Activated CD4-positive, alpha-beta memory T cell treated with anti-CD3 and anti-CD28 coated beads, Interleukin-2, amount 10 ng/mL, durations not matched to agents 7 days and 5 days (primary cell): Measurements from ENCODE around the gene EFCAB6. TPM values are rescaled to one million over a fixed set of nuclear protein-coding genes. Genes with fewer than 3 reads are reported as not detected.

Experiments
- CTCF ChIA-PET: fragments of 350-600 bp; sonication (Branson Sonifier 250); formaldehyde crosslinking; loops from one replicate; lab custom pipeline; 2021; ENCODE audit warnings: antibody characterized with exemption, inconsistent platforms; lab: Charles Lee
- POLR2A ChIA-PET: fragments of 350-600 bp; sonication (Branson Sonifier 250); formaldehyde crosslinking; loops from one replicate; lab custom pipeline; 2021; ENCODE audit warnings: antibody characterized with exemption; lab: Charles Lee
- DNase-seq: peaks from one replicate; pipeline ENCODE4 v3.0.0-alpha.2; 2020
- H3K27ac Mint-ChIP-seq: one replicate; pipeline ENCODE4 v1.8.0; 2021; ENCODE audit warnings: mild to moderate bottlenecking, mixed read lengths
- H3K27me3 Mint-ChIP-seq: one replicate; pipeline ENCODE4 v1.8.0; 2021; ENCODE audit warnings: mixed read lengths
- H3K36me3 Mint-ChIP-seq: one replicate; pipeline ENCODE4 v1.8.0; 2021; ENCODE audit warnings: low read depth, mixed read lengths
- H3K4me1 Mint-ChIP-seq: one replicate; pipeline ENCODE4 v1.8.0; 2021; ENCODE audit warnings: mixed read lengths
- H3K4me3 Mint-ChIP-seq: one replicate; pipeline ENCODE4 v1.8.0; 2021; ENCODE audit warnings: mild to moderate bottlenecking, mixed read lengths
- H3K9me3 Mint-ChIP-seq: one replicate; pipeline ENCODE4 v1.8.0; 2021; ENCODE audit warnings: mixed read lengths
- total RNA-seq, 2 experiments: library from RNA; stranded (reverse); gene quantifications; one replicate each; pipeline ENCODE4 v1.2.3, GENCODE V29; 2021

Gene EFCAB6
- total RNA-seq, 2 experiments from 2014 or later = 0.18 TPM; not detected in 1

DNA sequence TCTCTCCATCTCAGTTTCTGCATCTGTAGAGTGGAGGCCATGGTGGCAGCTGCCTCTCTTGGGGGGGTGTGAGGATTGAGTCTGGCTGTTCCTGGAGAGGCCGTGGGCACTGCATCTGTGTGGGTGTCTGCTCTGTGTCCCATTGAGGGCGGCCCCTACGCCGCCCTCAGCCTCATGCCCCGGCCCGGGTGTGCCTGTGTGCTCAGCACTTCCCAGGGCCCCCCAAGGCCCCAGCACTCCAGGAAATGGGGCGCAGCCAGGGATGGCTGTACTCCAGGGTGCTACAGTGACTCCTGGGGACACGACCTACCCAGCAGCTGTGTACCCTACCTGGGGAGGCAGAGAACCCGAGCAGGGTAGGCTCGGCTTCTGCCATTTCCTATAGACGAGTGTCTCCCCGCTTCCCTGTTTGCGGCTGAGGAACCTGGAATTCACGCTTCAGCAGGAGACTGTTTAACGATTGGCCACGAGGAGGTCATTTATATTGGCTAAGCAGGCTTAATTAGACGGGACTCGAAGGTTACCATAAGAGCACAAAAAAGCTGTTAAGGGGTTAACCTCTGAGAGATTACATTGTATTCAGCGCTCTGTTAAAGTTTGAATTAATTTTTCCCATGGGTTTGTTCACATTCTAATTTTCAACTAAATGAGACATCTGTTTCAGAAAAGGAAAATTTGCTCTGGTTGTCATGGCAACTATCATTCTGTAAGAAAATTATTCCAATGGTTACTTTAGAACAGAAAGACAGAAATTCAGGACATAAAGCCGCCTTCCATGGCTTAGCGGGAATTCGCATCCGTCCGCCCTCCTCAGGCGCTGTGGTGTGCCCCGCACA is 323.9 kb downstream of the EFCAB6 start:
- H3K27ac Mint-ChIP-seq = no peak overlapping the region
- H3K9me3 Mint-ChIP-seq = peaks cover 7% of the 10 kb centered on the region
- DNase-seq = no peak
- no peaks in the 10 kb centered on the region for H3K27me3 Mint-ChIP-seq
- H3K36me3 Mint-ChIP-seq = no peaks in the 10 kb centered on the region
- ChIA-PET CTCF (no interaction called here), POLR2A (no interaction called here)
- no peaks in the 10 kb centered on the region for H3K4me1 Mint-ChIP-seq
- no peak overlapping the region for H3K4me3 Mint-ChIP-seq

DNA sequence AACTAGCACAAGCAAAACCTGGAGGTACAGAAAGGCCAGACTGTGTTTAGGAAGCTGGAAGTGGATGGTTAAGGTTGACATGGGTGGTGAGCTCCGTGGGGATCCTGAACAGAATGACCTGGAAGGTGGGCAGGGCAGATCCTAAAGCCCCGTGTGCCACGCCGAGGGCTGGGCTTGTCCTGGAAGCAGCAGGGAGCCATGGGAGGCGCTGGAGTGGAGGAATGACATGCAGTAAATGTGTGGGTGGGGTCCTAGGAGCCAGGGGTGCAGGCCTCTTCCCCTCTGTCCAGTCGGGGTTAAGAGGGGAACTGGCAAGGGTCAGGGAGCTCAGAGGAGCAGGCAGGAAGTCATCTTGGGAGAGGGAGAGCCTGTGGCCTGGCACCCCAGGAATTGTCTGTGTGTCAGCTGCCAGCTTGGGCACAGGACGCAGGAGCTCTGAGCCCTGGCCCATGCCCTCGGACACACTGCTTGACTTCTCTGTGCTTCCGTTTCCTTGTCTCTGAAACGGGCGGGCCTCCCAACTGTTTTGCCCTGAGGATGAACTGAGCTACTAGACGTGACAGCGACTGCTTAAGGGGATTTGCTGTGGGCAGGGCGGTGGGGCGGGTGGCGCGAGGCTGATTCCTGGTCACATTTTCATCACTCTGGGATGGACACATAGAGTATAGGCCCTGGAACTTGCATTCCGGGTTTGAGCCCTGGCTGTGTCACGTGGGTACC is 324.6 kb downstream of the EFCAB6 start:
- ChIA-PET CTCF (no interaction called here), POLR2A (no interaction called here)
- DNase-seq = no peak
- Mint-ChIP-seq H3K4me1 (no peaks in the 10 kb centered on the region), H3K4me3 (no peak overlapping the region), H3K36me3 (no peaks in the 10 kb centered on the region), H3K27ac (no peak overlapping the region), H3K9me3 (peaks cover 7% of the 10 kb centered on the region), H3K27me3 (no peaks in the 10 kb centered on the region)

DNA sequence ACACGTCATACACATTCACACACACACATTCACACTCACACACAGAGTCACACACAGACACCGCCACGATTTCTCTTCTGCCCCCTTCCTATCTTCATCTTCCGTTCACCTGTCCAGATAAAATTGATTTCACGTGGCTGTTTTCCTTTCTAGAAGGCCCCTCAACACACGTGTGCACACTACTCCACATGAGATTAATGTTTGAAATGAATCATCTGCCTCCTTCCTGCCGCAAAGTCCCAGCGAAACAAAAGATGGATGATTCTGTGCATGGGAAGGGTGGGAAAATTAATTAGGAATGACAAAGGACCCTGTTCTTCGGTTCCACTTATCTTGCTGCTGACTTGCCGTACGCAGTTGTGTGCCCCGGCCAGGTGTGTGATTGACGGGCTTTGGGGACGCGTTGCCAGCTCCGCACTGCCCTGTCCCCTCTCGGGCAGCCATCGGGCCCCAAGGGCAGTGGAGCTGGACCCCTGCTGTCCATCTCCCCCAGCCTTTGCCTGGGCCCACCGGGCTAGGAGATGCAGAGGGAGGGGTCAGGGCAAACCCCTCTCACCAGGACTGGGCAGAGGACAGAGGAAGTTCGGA is 326.5 kb downstream of the EFCAB6 start:
- CTCF ChIA-PET = no interaction called here
- Mint-ChIP-seq H3K4me1 (peaks cover 5% of the 10 kb centered on the region), H3K27ac (no peak overlapping the region), H3K27me3 (no peaks in the 10 kb centered on the region), H3K4me3 (no peak overlapping the region), H3K36me3 (no peaks in the 10 kb centered on the region), H3K9me3 (no peaks in the 10 kb centered on the region)
- no peak for DNase-seq
- POLR2A ChIA-PET = no interaction called here

DNA sequence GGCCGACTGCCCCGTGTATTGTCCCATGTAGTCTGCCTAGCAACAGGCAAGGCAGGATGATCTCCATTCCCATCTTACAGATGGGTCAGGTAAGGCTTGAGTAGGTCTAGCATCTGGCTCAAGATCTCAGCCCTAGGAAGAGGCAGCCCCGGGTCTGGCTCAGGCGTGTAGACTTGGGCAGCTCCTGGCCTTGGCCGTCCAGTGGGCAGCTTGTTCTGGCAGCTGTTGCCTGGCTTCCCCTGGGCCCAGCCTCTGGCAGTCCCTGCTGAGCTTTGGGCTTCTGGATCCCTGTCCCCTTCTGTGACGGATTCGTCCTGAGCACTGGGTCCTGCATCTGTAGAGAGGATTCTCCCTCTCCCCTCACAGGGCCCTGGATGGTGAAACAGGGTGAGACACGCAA is 327.9 kb downstream of the EFCAB6 start:
- no peak for DNase-seq
- ChIA-PET CTCF (no interaction called here), POLR2A (no interaction called here)
- Mint-ChIP-seq H3K27me3 (no peaks in the 10 kb centered on the region), H3K4me3 (no peak overlapping the region), H3K27ac (no peak overlapping the region), H3K36me3 (no peaks in the 10 kb centered on the region), H3K4me1 (peaks cover 5% of the 10 kb centered on the region), H3K9me3 (no peaks in the 10 kb centered on the region)

DNA sequence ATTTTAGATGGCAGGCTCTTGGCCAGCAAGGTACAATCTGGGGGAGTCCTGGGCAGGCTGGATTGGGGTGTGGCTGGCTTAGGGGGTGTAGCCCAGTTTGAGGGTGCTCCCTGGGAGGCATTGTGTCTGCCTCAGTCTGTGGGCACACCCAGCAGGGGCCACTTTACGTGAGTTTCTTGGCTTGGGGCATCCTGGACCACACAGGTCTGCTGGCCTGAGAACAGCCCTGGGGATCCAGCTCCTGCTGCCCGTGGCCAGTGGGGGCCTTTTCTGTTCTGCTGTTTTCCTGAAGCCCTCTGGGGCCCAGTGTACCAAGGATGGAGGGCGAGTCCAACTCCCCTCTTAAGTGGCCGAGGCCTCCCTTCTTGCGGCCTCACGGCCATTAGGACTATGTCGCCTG is 328.4 kb downstream of the EFCAB6 start:
- H3K27me3 Mint-ChIP-seq = no peaks in the 10 kb centered on the region
- CTCF ChIA-PET = no interaction called here
- no peaks in the 10 kb centered on the region for H3K9me3 Mint-ChIP-seq
- H3K4me3 Mint-ChIP-seq = no peak overlapping the region
- no peaks in the 10 kb centered on the region for H3K36me3 Mint-ChIP-seq
- no peak for DNase-seq
- POLR2A ChIA-PET = no interaction called here
- H3K27ac Mint-ChIP-seq = no peak overlapping the region
- peaks cover 5% of the 10 kb centered on the region for H3K4me1 Mint-ChIP-seq

DNA sequence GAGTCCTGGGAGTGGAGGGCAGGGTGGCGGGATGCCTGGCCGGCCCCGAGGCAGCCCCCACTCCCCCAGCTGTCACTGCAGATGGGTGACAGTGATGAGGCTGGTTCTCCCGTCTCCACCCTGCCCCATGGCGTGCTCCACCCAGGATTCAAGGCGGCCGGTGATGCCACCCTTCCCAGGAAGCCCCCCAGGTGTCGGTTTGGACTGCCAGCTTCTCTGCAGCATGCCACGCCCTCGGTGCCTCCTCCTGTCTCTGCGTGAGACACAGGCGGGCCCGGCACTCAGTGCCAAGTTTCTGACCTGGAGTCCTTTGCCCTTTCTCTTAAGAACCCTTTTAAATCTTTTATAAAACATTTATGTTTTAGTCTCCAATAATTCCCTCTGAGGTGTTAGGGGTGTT is 328.8 kb downstream of the EFCAB6 start:
- POLR2A ChIA-PET = no interaction called here
- H3K4me1 Mint-ChIP-seq = peaks cover 5% of the 10 kb centered on the region
- no peaks in the 10 kb centered on the region for H3K36me3 Mint-ChIP-seq
- no peak overlapping the region for H3K4me3 Mint-ChIP-seq
- CTCF ChIA-PET = no interaction called here
- H3K27me3 Mint-ChIP-seq = no peaks in the 10 kb centered on the region
- H3K27ac Mint-ChIP-seq = no peak overlapping the region
- no peaks in the 10 kb centered on the region for H3K9me3 Mint-ChIP-seq
- no peak for DNase-seq

DNA sequence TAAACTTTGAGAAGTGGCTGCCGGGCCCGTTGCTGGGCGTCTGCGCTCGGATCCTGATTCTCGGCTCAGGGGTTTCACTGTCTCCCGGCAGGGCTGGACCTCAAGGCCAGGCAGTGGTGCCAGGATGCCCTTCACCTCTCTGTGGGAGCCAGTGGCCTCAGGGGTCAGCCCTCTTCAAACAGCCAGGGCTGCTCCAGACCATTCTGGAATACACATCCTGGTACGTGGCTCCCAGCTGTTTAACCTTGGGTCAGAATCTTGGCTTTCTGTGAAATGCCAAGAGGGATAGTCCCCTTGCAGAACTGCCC is 329.8 kb downstream of the EFCAB6 start:
- Mint-ChIP-seq H3K9me3 (no peaks in the 10 kb centered on the region), H3K27me3 (no peaks in the 10 kb centered on the region), H3K36me3 (no peaks in the 10 kb centered on the region), H3K27ac (no peak overlapping the region), H3K4me3 (no peak overlapping the region), H3K4me1 (peaks cover 5% of the 10 kb centered on the region)
- DNase-seq = no peak
- POLR2A ChIA-PET = no interaction called here
- CTCF ChIA-PET = no interaction called here

DNA sequence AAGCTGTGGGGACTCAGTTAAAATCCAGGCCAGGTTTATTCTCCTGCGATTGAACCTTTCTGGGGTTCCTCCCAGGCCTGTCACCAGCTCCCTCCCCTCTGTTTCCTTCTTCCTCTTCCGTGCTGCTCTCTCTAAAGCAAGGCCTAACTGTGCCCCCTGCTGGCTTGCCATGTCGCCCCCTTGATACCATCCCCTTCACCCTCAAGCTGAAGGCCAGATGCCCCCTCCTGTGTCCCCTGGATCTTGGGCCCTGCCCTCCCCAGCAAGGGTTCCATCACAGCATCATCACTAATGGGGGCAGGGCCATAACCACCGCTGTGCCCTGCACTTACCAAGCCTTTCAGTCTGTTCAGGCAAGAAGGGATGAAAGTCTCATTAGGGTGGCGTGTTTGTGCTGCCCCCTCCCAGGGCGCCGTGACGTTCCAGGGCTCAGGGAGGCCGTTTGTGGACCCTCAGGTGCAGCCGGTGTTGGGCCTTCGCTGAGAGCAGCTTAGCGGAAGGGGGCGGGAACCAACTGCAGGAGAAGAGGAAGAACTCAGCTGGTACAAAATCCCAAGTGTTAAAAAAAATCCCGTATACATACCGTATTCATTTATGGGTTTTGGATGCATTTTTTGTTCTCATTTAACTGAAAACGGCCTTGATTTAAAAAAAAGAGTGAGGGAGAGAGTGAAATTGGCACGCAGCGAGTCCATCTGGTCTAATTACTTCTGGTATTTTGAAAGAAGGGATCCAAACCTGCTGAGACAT is 330.4 kb downstream of the EFCAB6 start:
- H3K27me3 Mint-ChIP-seq = no peaks in the 10 kb centered on the region
- CTCF ChIA-PET = interaction anchor here (0.5 kb wide), 1 partner anchor 40 kb away, joined by 3 read pairs; no protein-coding TSS in a partner anchor
- H3K4me3 Mint-ChIP-seq = peak overlapping the region; percentile 43

DNA sequence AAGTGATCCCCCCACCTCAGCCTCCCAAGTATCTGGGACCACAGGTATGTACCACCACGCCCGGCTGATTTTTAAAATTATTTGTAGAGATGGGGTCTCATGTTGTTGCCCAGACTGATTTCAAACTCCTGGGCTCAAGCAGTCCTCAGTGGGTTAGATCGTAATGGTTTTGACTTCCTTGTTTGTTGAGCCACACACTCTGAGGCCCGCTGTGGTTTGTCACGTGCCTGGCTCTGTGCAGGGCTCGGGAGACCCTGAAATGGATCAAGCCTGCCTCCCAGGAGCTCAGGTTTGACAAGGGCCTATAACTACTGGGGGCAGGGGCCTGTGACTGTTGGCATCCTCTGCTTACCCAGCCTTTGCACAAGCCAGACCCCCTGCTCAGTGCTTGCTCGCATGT is 332.1 kb downstream of the EFCAB6 start:
- no peak overlapping the region for H3K4me3 Mint-ChIP-seq
- H3K9me3 Mint-ChIP-seq = no peaks in the 10 kb centered on the region
- no peaks in the 10 kb centered on the region for H3K36me3 Mint-ChIP-seq
- no peak overlapping the region for H3K27ac Mint-ChIP-seq
- H3K4me1 Mint-ChIP-seq = peaks cover 5% of the 10 kb centered on the region
- ChIA-PET CTCF (no interaction called here), POLR2A (no interaction called here)
- H3K27me3 Mint-ChIP-seq = no peaks in the 10 kb centered on the region
- no peak for DNase-seq

More for the DNA sequence above, 330.4 kb downstream of the EFCAB6 start:
- no peaks in the 10 kb centered on the region for H3K36me3 Mint-ChIP-seq
- no peaks in the 10 kb centered on the region for H3K9me3 Mint-ChIP-seq
- POLR2A ChIA-PET = no interaction called here
- no peak for DNase-seq
- H3K4me1 Mint-ChIP-seq = peaks cover 5% of the 10 kb centered on the region
- peak overlapping the region; percentile 44 for H3K27ac Mint-ChIP-seq

DNA sequence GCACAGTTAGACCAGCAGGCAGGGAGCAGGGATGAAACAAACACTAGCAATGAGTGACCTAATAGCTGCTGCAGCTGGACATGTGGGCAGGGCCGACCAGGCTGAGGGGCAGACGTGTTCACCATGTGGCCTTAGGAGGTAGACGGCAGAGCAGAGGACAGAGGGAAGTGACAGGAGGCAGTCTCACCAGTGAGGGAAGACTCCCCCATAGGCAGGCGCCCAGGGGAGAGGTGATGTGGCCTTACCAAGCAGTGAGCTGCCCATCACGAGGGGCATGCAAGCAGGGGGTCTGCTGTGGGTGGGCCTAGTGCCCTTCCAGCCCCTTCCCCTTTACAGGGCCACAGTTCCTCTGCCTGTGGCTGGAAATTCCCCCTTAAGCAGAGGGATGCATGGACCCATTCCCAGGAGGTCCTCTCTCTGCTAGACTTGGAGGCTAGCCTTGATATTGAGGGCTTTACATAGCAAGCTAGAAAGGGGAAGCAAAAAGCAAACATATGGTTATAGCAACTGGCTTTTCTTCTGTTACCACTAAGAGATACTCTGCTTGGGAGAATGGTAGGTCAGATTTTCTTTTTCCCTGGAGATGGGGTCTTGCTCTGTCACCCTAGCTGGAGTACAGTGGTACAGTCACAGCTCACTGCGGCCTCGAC is 332.7 kb downstream of the EFCAB6 start:
- CTCF ChIA-PET = no interaction called here
- peaks cover 5% of the 10 kb centered on the region for H3K4me1 Mint-ChIP-seq
- POLR2A ChIA-PET = no interaction called here

More for the DNA sequence above, 332.7 kb downstream of the EFCAB6 start:
- no peak overlapping the region for H3K4me3 Mint-ChIP-seq
- no peaks in the 10 kb centered on the region for H3K27me3 Mint-ChIP-seq
- H3K36me3 Mint-ChIP-seq = no peaks in the 10 kb centered on the region
- DNase-seq = no peak
- no peaks in the 10 kb centered on the region for H3K9me3 Mint-ChIP-seq
- no peak overlapping the region for H3K27ac Mint-ChIP-seq
